Measurements from ENCODE around the gene EEF1A2.

Gene EEF1A2

DNA sequence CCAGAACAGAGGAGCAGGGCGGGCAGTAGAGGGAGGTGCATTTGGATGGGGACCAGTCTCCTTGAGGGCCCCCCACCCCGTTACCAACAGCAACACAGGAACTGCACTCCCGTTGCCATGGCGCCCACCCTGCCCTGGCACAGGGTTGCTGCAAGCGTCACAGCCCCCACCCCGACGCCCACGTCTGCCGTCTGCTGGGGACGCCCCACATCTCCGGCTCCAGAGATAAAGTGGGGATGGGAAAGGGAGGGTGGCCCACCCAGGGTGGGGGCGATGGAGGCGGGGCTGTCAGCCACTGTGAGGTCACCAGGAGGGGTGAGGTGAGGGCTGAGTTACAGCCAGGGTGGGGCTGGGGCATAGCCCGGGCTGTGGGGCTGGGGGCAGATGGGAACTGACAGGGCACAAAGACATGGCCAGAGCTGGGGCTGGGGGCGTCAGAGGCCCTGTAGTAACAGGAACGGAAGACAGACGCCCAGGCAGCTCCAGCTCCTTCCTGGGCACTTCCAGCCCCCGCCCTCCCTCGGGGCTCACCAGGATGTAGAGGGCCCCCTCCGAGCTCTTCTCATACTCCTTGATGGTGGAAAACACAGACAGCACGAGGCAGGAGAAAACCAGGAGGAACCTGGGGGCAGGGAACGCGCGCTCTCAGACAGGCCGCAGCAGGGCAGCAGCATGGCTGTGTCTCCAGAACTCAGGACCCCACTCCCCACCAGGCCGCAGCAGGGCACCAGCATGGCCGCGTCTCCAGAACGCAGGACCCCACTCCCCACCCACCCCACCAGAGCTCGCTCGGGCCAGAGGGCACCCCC lies 52.5 kb downstream of the EEF1A2 start:
- TF ChIP-seq, protein P1, sequence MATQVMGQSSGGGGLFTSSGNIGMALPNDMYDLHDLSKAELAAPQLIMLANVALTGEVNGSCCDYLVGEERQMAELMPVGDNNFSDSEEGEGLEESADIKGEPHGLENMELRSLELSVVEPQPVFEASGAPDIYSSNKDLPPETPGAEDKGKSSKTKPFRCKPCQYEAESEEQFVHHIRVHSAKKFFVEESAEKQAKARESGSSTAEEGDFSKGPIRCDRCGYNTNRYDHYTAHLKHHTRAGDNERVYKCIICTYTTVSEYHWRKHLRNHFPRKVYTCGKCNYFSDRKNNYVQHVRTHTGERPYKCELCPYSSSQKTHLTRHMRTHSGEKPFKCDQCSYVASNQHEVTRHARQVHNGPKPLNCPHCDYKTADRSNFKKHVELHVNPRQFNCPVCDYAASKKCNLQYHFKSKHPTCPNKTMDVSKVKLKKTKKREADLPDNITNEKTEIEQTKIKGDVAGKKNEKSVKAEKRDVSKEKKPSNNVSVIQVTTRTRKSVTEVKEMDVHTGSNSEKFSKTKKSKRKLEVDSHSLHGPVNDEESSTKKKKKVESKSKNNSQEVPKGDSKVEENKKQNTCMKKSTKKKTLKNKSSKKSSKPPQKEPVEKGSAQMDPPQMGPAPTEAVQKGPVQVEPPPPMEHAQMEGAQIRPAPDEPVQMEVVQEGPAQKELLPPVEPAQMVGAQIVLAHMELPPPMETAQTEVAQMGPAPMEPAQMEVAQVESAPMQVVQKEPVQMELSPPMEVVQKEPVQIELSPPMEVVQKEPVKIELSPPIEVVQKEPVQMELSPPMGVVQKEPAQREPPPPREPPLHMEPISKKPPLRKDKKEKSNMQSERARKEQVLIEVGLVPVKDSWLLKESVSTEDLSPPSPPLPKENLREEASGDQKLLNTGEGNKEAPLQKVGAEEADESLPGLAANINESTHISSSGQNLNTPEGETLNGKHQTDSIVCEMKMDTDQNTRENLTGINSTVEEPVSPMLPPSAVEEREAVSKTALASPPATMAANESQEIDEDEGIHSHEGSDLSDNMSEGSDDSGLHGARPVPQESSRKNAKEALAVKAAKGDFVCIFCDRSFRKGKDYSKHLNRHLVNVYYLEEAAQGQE (IDR thresholded peaks at IDR 0.05; ENCODE audit: insufficient read depth in 1 of 2, low read depth in 2 of 2, low read length in 2 of 2) = no peak
- TF ChIP-seq POLR2AphosphoS5 (IDR thresholded peaks at IDR 0.05; ENCODE audit: low read depth, low read length) = no peak
- no peak for TF ChIP-seq TAF1 (IDR thresholded peaks at IDR 0.05; ENCODE audit: borderline replicate concordance, insufficient read depth, low read length)
- TF ChIP-seq FOXP2 (optimal IDR thresholded peaks at IDR 0.05; ENCODE audit: borderline replicate concordance, extremely low read depth, extremely low read length, insufficient read depth) = no peak
- no peak for TF ChIP-seq SIN3A (IDR thresholded peaks at IDR 0.05; ENCODE audit: borderline replicate concordance, insufficient read depth, low read length)

DNA sequence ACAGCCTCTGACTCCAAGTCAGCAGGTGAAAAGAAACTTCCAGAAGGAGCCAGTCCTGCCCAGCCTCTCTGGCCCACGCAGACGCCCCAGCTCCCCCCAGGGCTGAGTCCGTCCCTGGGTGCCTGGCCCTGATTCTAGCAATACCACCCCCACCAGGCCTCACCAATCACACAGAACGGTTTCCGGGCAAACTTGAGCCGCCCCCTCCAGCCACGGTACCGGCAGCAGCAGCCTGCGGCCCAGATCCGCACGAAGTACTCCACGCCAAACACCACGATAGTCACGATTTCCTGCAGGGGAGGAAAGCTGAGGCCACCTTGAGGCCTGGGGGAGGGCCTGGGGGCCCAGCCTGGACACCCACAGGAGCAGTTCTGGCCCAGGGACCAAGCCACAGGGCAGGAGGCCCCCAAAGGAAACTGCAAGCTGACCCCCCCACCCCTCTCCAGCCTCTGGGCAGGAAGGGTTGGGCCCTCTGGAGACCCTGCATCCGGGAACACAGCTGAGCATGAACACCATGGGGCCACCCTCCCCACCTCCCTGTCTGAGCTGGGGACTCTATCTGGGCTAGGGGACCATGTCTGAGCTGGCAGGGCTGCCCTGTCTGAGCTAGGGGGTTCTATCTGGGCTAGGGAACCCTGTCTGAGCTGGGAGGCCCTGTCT lies 53.7 kb downstream of the EEF1A2 start:
- TF ChIP-seq SIN3A (IDR thresholded peaks at IDR 0.05; ENCODE audit: borderline replicate concordance, insufficient read depth, low read length) (no peak), TAF1 (IDR thresholded peaks at IDR 0.05; ENCODE audit: borderline replicate concordance, insufficient read depth, low read length) (no peak), FOXP2 (optimal IDR thresholded peaks at IDR 0.05; ENCODE audit: borderline replicate concordance, extremely low read depth, extremely low read length, insufficient read depth) (no peak), POLR2AphosphoS5 (IDR thresholded peaks at IDR 0.05; ENCODE audit: low read depth, low read length) (no peak)
- TF ChIP-seq, protein P1 (IDR thresholded peaks at IDR 0.05; ENCODE audit: insufficient read depth in 1 of 2, low read depth in 2 of 2, low read length in 2 of 2) = no peak

DNA sequence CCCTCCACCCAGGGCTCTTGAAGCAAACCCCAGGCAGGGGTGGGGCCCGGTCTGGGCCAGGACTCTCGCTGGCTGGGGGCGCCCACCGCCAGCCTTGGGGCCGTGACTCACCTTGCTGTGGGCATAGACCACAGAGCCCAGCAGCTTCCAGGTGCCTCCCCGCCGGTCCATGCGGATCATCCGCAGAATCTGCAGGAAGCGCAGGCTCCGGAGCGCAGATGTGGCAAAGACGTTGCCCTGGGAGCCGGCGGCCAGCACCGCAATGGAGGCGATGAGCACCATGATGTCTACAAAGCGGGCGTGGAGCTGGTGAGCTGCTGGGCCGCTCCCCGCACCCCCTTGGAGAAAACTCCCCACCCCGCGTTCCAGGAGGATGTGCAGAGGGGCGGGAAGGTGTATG lies 54.3 kb downstream of the EEF1A2 start:
- TF ChIP-seq POLR2AphosphoS5 (IDR thresholded peaks at IDR 0.05; ENCODE audit: low read depth, low read length) (no peak), SIN3A (IDR thresholded peaks at IDR 0.05; ENCODE audit: borderline replicate concordance, insufficient read depth, low read length) (no peak), FOXP2 (optimal IDR thresholded peaks at IDR 0.05; ENCODE audit: borderline replicate concordance, extremely low read depth, extremely low read length, insufficient read depth) (no peak), TAF1 (IDR thresholded peaks at IDR 0.05; ENCODE audit: borderline replicate concordance, insufficient read depth, low read length) (no peak)
- TF ChIP-seq, protein P1 (IDR thresholded peaks at IDR 0.05; ENCODE audit: insufficient read depth in 1 of 2, low read depth in 2 of 2, low read length in 2 of 2) = no peak

DNA sequence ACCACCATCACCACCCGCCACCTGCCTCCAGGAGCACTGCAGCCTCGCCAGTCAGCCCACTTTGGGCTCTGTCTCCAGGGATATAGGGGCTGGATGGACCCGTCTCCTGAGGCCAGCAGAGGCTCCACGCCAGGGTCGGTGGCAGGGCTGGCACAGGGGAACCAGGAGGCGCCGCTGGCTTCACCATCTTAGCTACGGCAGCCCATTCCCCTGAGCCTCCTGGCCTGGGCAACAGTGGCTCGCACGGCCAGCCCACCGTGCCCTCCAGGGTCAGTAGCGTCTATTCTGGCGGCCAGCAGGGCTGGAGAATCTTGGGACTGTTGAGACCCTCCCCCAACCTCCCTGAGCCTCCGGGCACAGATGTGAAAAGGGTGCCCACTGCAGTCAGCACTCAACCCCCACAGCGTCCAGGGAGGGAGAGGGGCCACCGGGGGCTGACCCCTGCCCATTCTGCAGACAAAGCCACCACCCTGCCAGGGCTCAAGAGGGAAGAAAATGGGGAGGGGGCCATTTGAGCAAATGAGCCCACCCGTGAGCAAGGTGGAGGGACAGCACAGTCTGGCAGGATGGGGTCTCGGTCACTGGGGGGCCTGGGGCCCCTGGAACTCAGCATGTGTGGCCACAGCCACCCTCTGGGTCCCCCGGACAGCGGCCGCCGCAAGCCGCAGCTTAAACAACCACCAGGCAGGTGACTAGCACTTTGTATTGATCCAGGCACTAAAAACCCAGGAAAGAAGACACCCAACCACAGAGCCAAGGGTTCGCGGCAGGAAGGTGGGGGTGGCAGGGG lies 55.1 kb downstream of the EEF1A2 start:
- TF ChIP-seq FOXP2 (optimal IDR thresholded peaks at IDR 0.05; ENCODE audit: borderline replicate concordance, extremely low read depth, extremely low read length, insufficient read depth) = no peak
- no peak for TF ChIP-seq SIN3A (IDR thresholded peaks at IDR 0.05; ENCODE audit: borderline replicate concordance, insufficient read depth, low read length)
- TF ChIP-seq, protein P1 (IDR thresholded peaks at IDR 0.05; ENCODE audit: insufficient read depth in 1 of 2, low read depth in 2 of 2, low read length in 2 of 2) = no peak
- TF ChIP-seq TAF1 (IDR thresholded peaks at IDR 0.05; ENCODE audit: borderline replicate concordance, insufficient read depth, low read length) = no peak
- TF ChIP-seq POLR2AphosphoS5 (IDR thresholded peaks at IDR 0.05; ENCODE audit: low read depth, low read length) = no peak
